RWPE1 (cell line): ENCODE measurements around the gene FOXP2.

Experiments used
- CTCF ChIA-PET: fragments of 350-600 bp; sonication (Branson Sonifier 250); formaldehyde crosslinking; extraction: SDS; loops from one replicate; lab custom pipeline; 2021; lab: Yijun Ruan, JAX
- POLR2A ChIA-PET: fragments of 400-600 bp; formaldehyde crosslinking; extraction: SDS; loops from one replicate; lab custom pipeline; 2020; ENCODE audit warnings: antibody characterized with exemption; ENCODE audit not compliant: low non-redundant PET; lab: Yijun Ruan, JAX
- DNase-seq: peaks from one replicate; pipeline ENCODE4 v3.0.0; 2012; ENCODE audit warnings: low spot score
- H3K27ac ChIP-seq: fragments of 450-650 bp; 2 replicates; pipeline ENCODE4 v1.5.1; 2017
- CTCF ChIP-seq: fragments of 450-650 bp; conservative IDR thresholded peaks from 2 replicates; pipeline ENCODE4 v1.5.1; 2017; ENCODE audit warnings: low read depth, mild to moderate bottlenecking

Gene FOXP2

GRCh38 chr7:114659409-114660125 is 245.0 kb downstream of the FOXP2 start:
- DNase-seq: no peak
- no peak overlapping the region for H3K27ac ChIP-seq
- CTCF ChIA-PET: interaction anchor here (0.6 kb wide), 2 partner anchors 37 to 231 kb away, joined by 3 read pairs; no protein-coding TSS in a partner anchor
- no peak for TF ChIP-seq CTCF
- POLR2A ChIA-PET: no interaction called here

GRCh38 chr7:114660126-114660486 is 245.5 kb downstream of the FOXP2 start:
- CTCF ChIA-PET: interaction anchor here (0.6 kb wide), 1 partner anchor 37 kb away, joined by 3 read pairs; no protein-coding TSS in a partner anchor
- no peak for TF ChIP-seq CTCF
- DNase-seq: no peak
- POLR2A ChIA-PET: no interaction called here
- no peak overlapping the region for H3K27ac ChIP-seq

- POLR2A ChIA-PET: no interaction called here
- TF ChIP-seq CTCF: no peak
Measured at GRCh38 chr7:114660753-114661152, 246.1 kb downstream of the FOXP2 start.

GRCh38 chr7:114662002-114662677 is 247.5 kb downstream of the FOXP2 start:
- no peak for TF ChIP-seq CTCF
- ChIA-PET CTCF (interaction anchor here (0.7 kb wide), 1 partner anchor 37 kb away, joined by 3 read pairs; no protein-coding TSS in a partner anchor), POLR2A (no interaction called here)
- no peak overlapping the region for H3K27ac ChIP-seq
- no peak for DNase-seq

More at GRCh38 chr7:114660753-114661152, 246.1 kb downstream of the FOXP2 start:
- DNase-seq: no peak
- CTCF ChIA-PET: interaction anchor here (0.6 kb wide), 2 partner anchors 219 to 317 kb away, joined by 4 to 8 read pairs; no protein-coding TSS in a partner anchor
- no peak overlapping the region for H3K27ac ChIP-seq

GRCh38 chr7:114663502-114663901 is 248.9 kb downstream of the FOXP2 start:
- ChIA-PET CTCF (interaction anchor here (0.6 kb wide), 2 partner anchors 261 to 561 kb away, joined by 3 read pairs; no protein-coding TSS in a partner anchor), POLR2A (no interaction called here)
- no peak overlapping the region for H3K27ac ChIP-seq
- DNase-seq: no peak
- TF ChIP-seq CTCF: no peak

GRCh38 chr7:114670676-114671075 is 256.1 kb downstream of the FOXP2 start:
- TF ChIP-seq CTCF: no peak
- no peak overlapping the region for H3K27ac ChIP-seq
- ChIA-PET POLR2A (no interaction called here), CTCF (interaction anchor here (0.7 kb wide), 1 partner anchor 546 kb away, joined by 5 read pairs; no protein-coding TSS in a partner anchor)
- DNase-seq: no peak
